K562 (cell line): Measurements from ENCODE around the gene GNAQ. TPM values are rescaled to one million over a fixed set of nuclear protein-coding genes. Genes with fewer than 3 reads are reported as not detected.

Source experiments
- ATAC-seq: fragments of 200-7000 bp; cut with Tn5 transposase; 3 replicates; pipeline ENCODE4 v1.9.1; 2020; ENCODE audit warnings: moderate library complexity
- BruUV-seq: library from RNA; stranded (reverse); fragments of 400-500 nt; replicated peaks from 2 replicates; lab custom pipeline; 2021; lab: Mats Ljungman, UMichigan
- CTCF ChIA-PET: fragments of 300-600 bp; formaldehyde crosslinking; extraction: SDS; loops from one replicate; lab custom pipeline; 2021; ENCODE audit warnings: low intra/inter-chr PET ratio; lab: Yijun Ruan, JAX
- POLR2A ChIA-PET: fragments of 300-600, 350-650 bp; sonication (Branson Sonifier 250); formaldehyde crosslinking; extraction: SDS; loops from one replicate; lab custom pipeline; 2021; ENCODE audit warnings: antibody characterized with exemption, inconsistent platforms; lab: Yijun Ruan, JAX
- DNase-seq, 4 experiments: peaks; one replicate each; pipeline versions ENCODE4 v3.0.0 to v3.0.0-alpha.2; 2011 to 2018; ENCODE audit warnings: low spot score in 3 of 4, mixed read lengths in 3 of 4; ENCODE audit errors: extremely low read depth in 1 of 4
- FAIRE-seq: peaks from 2 replicates; lab custom pipeline; 2011; peaks lifted over from hg19 to GRCh38; lab: Jason Lieb, UNC
- H2AFZ ChIP-seq: 2 replicates; pipeline ENCODE4 v1.6.0; 2011; ENCODE audit warnings: low read depth, low read length, control low read depth, inconsistent platforms
- H3K27ac ChIP-seq: fragments of 200-600 bp; 3 replicates; pipeline ENCODE4 v1.8.0; 2011; ENCODE audit warnings: low read depth, mild to moderate bottlenecking, control low read depth, inconsistent platforms, low read length, moderate library complexity, mixed read lengths; ENCODE audit errors: extremely low read depth
- H3K27me3 ChIP-seq, 2 experiments: fragments of 300-600 bp in 1 of 2; 2 replicates in 1 of 2; 3 replicates in 1 of 2; pipeline versions ENCODE4 v1.6.0 to v1.8.0; 2011; ENCODE audit warnings: inconsistent platforms in 2 of 2, low read length in 2 of 2, mild to moderate bottlenecking in 1 of 2, mixed read lengths in 1 of 2, moderate library complexity in 1 of 2; ENCODE audit not compliant: control insufficient read depth in 2 of 2, insufficient read depth in 2 of 2
- H3K36me3 ChIP-seq: fragments of 300-600 bp; 3 replicates; pipeline ENCODE4 v1.8.0; 2011; ENCODE audit warnings: mild to moderate bottlenecking, low read length, inconsistent platforms; ENCODE audit not compliant: control insufficient read depth, insufficient read depth
- H3K4me1 ChIP-seq, 2 experiments: fragments of 200-600 bp in 1 of 2; replicated peaks in 1 of 2; 2 replicates in 1 of 2; 3 replicates in 1 of 2; pipeline versions ENCODE4 v1.5.1 to v1.8.0; 2011; ENCODE audit warnings: inconsistent platforms in 2 of 2, low read length in 2 of 2, mild to moderate bottlenecking in 1 of 2, mixed read lengths in 1 of 2, moderate library complexity in 1 of 2; ENCODE audit not compliant: control insufficient read depth in 2 of 2, insufficient read depth in 2 of 2
- H3K4me2 ChIP-seq: 2 replicates; pipeline ENCODE4 v1.6.1; 2011; ENCODE audit warnings: low read length, control low read depth, inconsistent platforms, mixed read lengths; ENCODE audit not compliant: insufficient read depth
- H3K4me3 ChIP-seq: fragments of 200-600 bp; sonication (generic), shearing (Covaris generic); 2 replicates; pipeline ENCODE4 v1.5.1; 2016; ENCODE audit warnings: control low read depth, inconsistent platforms
- H3K79me2 ChIP-seq: fragments of 200-600 bp; 3 replicates; pipeline ENCODE4 v1.8.0; 2011; ENCODE audit warnings: low read length, inconsistent platforms; ENCODE audit not compliant: control insufficient read depth, insufficient read depth
- H3K9ac ChIP-seq, 2 experiments: 2 replicates each; pipeline versions ENCODE4 v1.6.0 to v1.6.1; 2011; ENCODE audit warnings: low read depth in 2 of 2, low read length in 2 of 2, control low read depth in 1 of 2, inconsistent platforms in 1 of 2, mild to moderate bottlenecking in 1 of 2, mixed read lengths in 1 of 2; ENCODE audit not compliant: insufficient read depth in 1 of 2
- H3K9me1 ChIP-seq: one replicate; pipeline ENCODE4 v1.6.0; 2011; ENCODE audit warnings: inconsistent platforms, mild to moderate bottlenecking, low read length, moderate library complexity; ENCODE audit not compliant: control insufficient read depth, insufficient read depth
- H3K9me3 ChIP-seq: replicated peaks from 2 replicates; pipeline ENCODE4 v1.5.1; 2011; ENCODE audit warnings: low read depth, low read length, inconsistent platforms; ENCODE audit not compliant: control insufficient read depth, insufficient read depth
- H4K20me1 ChIP-seq: replicated peaks from 2 replicates; pipeline ENCODE4 v1.6.1; 2011; ENCODE audit warnings: low read length, inconsistent platforms, mixed read lengths; ENCODE audit not compliant: control insufficient read depth, insufficient read depth
- CHCHD3 ChIP-seq: fragments of 250-450 bp; sonication (Bioruptor Pico); IDR thresholded peaks from 2 replicates; pipeline ENCODE4 v2.1.2; 2022; ENCODE audit warnings: mild to moderate bottlenecking
- GATAD2B ChIP-seq: fragments of 450-650 bp; IDR thresholded peaks from 2 replicates; pipeline ENCODE4 v1.6.1; 2017; ENCODE audit warnings: mild to moderate bottlenecking, borderline replicate concordance
- PBX2 ChIP-seq, 2 experiments: IDR thresholded peaks in 1 of 2; conservative IDR thresholded peaks in 1 of 2; 2 replicates each; pipeline ENCODE4 v1.6.1; 2016; ENCODE audit warnings: low read depth in 2 of 2, mild to moderate bottlenecking in 1 of 2, missing compliant biosample characterization in 1 of 2, missing genetic modification characterization in 1 of 2, moderate library complexity in 1 of 2
- SAFB2 ChIP-seq: fragments of 200-400 bp; formaldehyde crosslinking; IDR thresholded peaks from 2 replicates; pipeline ENCODE4 v1.6.1; 2018; ENCODE audit warnings: borderline replicate concordance, low read length, low read depth, moderate library complexity; ENCODE audit not compliant: severe bottlenecking
- ZNF507 ChIP-seq: conservative IDR thresholded peaks from 2 replicates; pipeline ENCODE4 v1.6.1; 2017; ENCODE audit warnings: missing genetic modification characterization, missing compliant biosample characterization
- WGBS: fragments of 100-300 bp; shearing (Covaris generic); methylation state at CpG from one replicate; pipeline ENCODE4 v1.1.6; 2016; ENCODE audit warnings: low coverage, mixed read lengths; ENCODE audit not compliant: insufficient coverage; ENCODE audit errors: missing lambda C conversion rate; 5-methylcytosine and 5-hydroxymethylcytosine counted together
- in situ Hi-C: fragments of 300-500 bp; cut with MboI; formaldehyde crosslinking; loops from 4 replicates; pipeline ENCODE4 v1.15.0; 2018; ENCODE audit warnings: inconsistent platforms, mixed read lengths
- intact Hi-C: fragments of 100-400 bp; cut with micrococcal nuclease; formaldehyde crosslinking; loops from 2 replicates; pipeline ENCODE4 v1.14.2; 2022
- polyA plus RNA-seq, 8 experiments: library from polyadenylated mRNA; depleted of rRNA in 4 of 8; stranded (reverse) in 5 of 8; unstranded in 3 of 8; fragments of >200 nt; fragmentation: Nextera tagmentation in 2 of 8; fragmentation: Illumina TruSeq in 1 of 8; extraction: Ambion mirVana in 2 of 8; extraction: Trizol in 1 of 8; gene quantifications; 2 replicates each; pipeline versions ENCODE4 v1.2.1 to v1.2.3, GENCODE V29; 2011 to 2014; ENCODE audit warnings: inconsistent platforms in 1 of 8, missing spikeins in 1 of 8
- total RNA-seq, 7 experiments: library from RNA; depleted of rRNA in 6 of 7; stranded (reverse); fragments of >200 nt in 6 of 7; fragmentation: Illumina TruSeq in 2 of 7; extraction: Trizol in 2 of 7; gene quantifications; 2 replicates each; pipeline versions ENCODE4 v1.2.1 to v1.2.3, GENCODE V29; 2011 to 2021; ENCODE audit warnings: low replicate concordance in 1 of 7
- TF ChIP-seq, protein P1 (sequence below): fragments of 450-650 bp; IDR thresholded peaks from 2 replicates; pipeline ENCODE4 v1.6.1; 2016

The GNAQ gene
- total and polyA plus RNA-seq, 9 of the 15 experiments (the other 6 are each of a cell fraction or from before 2014, with no cell fraction given): 4.8 to 27.9 (median 17.5) TPM

- 20% methylated on average over 1 of the region's 1 CpG for WGBS
- Histone ChIP-seq H3K9me3 (no peaks in the 10 kb centered on the region), H3K79me2 (peaks cover 99% of the 10 kb centered on the region), H3K4me2 (peak overlapping the region; percentile 39), H3K9me1 (no peaks in the 10 kb centered on the region), H3K9ac (peak overlapping the region in 1 of 2 experiments; percentile 45; a peak in 1 of 4 replicates), H3K27me3 (no peaks in the 10 kb centered on the region), H3K4me3 (no peak overlapping the region), H3K4me1 (peaks cover 0 to 42% of the 10 kb centered on the region in 2 experiments; a peak in 4 of 5 replicates), H4K20me1 (no peaks in the 10 kb centered on the region), H3K36me3 (no peaks in the 10 kb centered on the region), H2AFZ (peak overlapping the region; percentile 44; the same call in 1 of the 2 replicates), H3K27ac (peak overlapping the region; percentile 67)
- ChIA-PET CTCF (no interaction called here), POLR2A (no interaction called here)
- FAIRE-seq (peak; percentile 23), DNase-seq (no peak), ATAC-seq (no peak)
- intact Hi-C loops (no loop called here), in situ Hi-C loops (no loop called here)
- TF ChIP-seq ZNF507 (tag) (no peak), CHCHD3 (no peak), GATAD2B (no peak), PBX2 (CRISPR knock-in tag; IDR thresholded peaks at IDR 0.05; ENCODE audit: low read depth) (no peak), PBX2 (tag; conservative IDR thresholded peaks at IDR 0.05; ENCODE audit: low read depth) (no peak), SAFB2 (no peak)
- TF ChIP-seq, protein P1, sequence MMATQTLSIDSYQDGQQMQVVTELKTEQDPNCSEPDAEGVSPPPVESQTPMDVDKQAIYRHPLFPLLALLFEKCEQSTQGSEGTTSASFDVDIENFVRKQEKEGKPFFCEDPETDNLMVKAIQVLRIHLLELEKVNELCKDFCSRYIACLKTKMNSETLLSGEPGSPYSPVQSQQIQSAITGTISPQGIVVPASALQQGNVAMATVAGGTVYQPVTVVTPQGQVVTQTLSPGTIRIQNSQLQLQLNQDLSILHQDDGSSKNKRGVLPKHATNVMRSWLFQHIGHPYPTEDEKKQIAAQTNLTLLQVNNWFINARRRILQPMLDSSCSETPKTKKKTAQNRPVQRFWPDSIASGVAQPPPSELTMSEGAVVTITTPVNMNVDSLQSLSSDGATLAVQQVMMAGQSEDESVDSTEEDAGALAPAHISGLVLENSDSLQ: no peak
- BruUV-seq: no TSS peak
Observed at GRCh38 chr9:77961541-77961940, 70.1 kb downstream of the GNAQ start.
